GM19193 (cell line): Measurements from ENCODE around the gene SMARCAL1.

Source experiments
- POLR2A ChIP-seq: IDR thresholded peaks from 4 replicates; pipeline ENCODE4 v1.6.1; 2011; ENCODE audit not compliant: insufficient read depth, insufficient read length; ENCODE audit errors: extremely low read depth

The SMARCAL1 gene

DNA sequence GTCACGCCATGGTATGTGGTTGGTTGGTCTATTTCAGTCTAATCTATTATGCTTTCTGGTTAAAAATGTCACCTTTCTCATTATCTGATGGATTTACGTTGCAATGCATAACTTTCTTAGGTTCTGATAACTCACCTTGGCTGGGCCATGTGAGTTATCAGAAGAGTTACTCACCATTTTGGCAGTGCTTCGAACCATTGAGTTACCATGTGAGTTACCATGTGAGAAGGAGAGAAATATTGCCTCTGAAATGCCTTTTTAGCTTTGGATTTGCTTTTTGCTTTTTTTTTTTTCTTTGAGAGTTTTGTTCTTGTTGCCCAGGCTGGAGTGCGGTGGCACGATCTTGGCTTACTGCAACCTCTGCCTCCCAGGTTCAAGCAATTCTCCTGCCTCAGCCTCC, 1.6 kb downstream of the SMARCAL1 start:
- TF ChIP-seq POLR2A, result no peak

DNA sequence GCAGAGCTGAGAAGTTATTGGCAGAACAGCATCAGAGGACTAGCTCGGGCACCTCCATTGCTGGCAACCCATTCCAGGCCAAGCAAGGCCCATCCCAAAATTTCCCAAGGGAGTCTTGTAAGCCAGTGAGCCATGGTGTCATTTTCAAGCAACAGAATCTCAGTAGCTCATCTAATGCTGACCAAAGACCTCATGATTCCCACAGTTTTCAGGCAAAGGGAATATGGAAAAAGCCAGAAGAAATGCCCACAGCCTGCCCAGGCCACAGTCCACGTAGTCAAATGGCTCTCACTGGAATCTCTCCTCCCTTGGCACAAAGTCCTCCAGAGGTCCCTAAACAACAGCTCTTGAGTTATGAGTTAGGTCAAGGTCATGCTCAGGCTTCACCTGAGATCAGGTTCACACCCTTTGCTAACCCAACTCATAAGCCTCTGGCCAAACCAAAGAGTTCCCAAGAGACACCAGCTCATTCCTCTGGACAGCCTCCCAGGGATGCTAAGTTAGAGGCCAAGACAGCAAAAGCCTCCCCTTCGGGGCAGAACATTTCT, 2.6 kb downstream of the SMARCAL1 start:
- TF ChIP-seq POLR2A, result no peak

DNA sequence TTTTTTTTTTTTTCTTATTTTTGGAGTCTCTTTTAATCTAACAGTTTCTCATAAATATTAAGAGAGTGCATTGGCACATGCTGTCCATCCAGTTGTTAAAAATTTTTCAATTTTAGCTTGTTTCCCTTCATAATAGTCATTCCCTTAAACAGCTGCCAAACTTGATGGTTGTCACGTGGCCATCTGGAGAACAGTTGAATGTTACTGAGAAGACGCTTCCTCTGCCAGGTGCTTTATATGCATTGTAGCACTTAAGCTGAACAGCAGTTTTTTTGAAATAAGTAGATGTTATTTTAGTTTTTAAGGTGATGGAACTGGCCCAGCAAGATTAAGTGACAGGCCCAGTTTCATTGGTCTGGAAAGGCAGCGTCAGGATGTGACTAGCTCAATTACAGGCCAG, 3.3 kb downstream of the SMARCAL1 start:
- no peak for TF ChIP-seq POLR2A

DNA sequence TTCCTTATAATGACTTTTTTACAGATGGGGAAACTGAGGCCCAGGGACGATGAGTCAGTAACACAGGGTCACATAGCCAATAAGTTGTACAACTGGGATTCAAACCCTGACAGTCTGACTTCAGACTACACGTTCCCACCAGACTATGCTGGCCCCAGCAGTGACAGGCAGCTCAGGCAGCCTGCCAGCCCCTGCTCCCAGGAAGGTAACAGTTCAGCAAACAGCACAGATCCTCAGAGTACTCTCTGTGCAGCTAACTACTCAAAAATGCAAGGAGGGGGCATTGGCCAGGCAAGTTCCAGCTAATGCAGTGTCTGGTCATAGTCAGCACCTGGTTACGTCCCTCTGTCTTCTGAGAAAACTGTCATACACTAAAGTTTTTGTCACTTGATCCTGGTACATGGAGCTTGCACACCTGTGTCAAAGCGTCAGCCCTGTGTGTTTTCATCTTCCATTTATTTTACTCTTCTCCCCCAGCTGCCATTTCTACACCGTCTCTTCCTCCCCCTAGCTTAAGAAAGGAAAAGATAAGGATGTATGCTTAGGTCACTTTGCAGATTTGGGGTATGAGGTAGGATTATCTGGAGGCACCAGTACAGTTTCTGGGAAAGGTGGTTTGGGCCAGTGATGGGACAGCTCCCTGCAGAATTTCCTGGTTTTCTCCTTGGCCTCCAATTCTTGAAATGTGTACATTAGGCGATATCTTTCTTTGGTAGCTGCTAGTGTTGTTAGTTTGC, 4.5 kb downstream of the SMARCAL1 start:
- no peak for TF ChIP-seq POLR2A

DNA sequence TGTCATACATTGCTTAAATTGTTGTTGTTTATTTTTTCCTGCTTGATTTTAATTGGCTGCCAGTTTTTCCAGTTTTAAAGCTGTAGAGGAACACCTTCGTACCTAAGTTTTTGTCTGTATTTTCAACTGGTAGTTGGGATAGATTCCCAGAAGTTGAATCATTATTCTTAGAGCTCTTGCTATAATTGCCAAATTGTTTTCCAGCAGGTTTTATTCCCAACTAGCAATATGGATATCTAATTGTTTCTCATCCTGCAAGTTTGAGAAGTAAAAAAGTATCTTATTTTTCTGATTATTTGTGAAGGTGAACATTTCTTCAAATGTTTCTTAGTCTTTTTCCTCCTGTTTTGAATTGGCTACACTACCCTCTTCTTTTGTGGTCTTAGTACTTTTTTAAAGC, 6.7 kb downstream of the SMARCAL1 start:
- TF ChIP-seq POLR2A, result no peak

- no peak for TF ChIP-seq POLR2A
These were observed 8.2 kb downstream of the SMARCAL1 start for GRCh38 chr2:216420367-216421101.

DNA sequence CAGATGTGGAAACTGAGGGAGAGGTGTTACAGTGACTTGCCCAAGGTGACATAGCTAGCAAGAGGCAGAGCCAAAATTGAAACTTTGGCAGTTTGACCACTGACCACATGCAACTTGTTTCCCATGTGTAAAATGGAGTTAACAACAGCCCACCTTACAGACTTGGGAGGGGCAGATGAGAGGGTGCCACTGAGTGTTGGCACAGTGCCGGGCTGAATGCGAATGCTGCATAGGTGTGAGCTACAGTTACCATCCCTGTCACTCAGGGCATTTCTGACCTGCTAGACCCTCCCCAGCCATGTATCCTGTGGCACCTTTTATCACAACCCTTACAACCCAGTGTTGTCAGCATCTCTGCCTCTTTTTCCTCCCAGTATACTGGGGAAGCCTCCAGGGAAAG, 10.8 kb downstream of the SMARCAL1 start:
- TF ChIP-seq POLR2A, result no peak

- no peak for TF ChIP-seq POLR2A
These were observed 12.0 kb downstream of the SMARCAL1 start for GRCh38 chr2:216424274-216424673.

- no peak for TF ChIP-seq POLR2A
These were observed 12.9 kb downstream of the SMARCAL1 start for GRCh38 chr2:216425008-216425787.

GRCh38 chr2:216426166-216426777, 14.0 kb downstream of the SMARCAL1 start:
- TF ChIP-seq POLR2A, result no peak

DNA sequence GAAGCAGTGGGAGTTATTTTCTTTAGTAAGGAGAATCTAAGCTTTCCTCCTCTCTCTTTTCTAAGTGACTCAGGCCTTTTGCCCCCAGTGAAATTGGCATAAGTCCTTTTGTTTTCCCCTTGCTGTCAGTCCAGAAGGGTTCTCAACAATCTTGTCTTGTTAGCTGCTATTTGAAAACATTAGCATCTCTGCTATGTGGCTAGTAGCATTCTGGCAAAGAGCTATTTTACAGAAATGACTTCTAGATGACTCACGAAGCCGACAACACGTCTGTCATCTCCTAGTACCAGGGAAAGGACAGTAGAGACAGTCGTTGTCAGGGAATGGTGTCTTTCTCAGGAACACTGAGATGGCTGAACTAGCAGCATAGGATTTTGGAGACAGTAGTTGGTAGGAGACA, 14.7 kb downstream of the SMARCAL1 start:
- TF ChIP-seq POLR2A, result no peak

DNA sequence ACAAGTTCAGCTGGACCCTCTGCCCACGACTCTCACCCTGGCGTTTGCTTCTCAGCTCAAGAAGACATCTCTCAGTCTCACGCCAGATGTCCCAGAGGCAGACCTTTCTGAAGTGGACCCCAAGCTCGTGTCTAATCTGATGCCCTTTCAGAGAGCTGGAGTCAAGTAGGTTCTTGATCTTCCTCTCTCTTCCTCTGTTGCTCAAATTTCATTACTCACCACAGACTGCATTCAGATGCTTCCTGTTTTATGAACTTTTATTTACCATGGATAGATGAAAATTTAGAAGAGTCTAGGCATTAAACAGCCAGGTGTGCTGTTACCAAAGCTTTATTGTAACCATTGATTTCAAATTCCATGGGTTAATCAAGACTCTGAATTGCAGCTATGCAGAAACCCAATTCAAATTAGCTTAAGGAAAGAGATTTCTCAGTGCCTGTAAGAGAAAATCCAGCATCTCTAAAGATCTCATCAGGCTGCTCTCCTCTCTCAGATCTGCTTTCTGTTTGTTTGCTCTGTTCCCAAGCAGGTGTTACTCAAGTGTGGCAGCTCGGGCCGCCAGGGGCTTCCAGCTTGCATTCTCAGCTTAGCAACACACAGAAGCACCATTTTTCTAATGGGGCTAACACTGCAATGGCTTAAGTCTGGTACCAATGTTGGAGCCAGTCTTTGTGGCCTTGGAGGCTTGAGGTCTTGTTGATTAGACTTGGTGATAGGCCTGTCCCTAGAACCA, 16.5 kb downstream of the SMARCAL1 start:
- no peak for TF ChIP-seq POLR2A

GRCh38 chr2:216429428-216429827, 17.1 kb downstream of the SMARCAL1 start:
- TF ChIP-seq POLR2A, result no peak
